Measurements from ENCODE around the gene SEC22A.
A peak's percentile ranks its signal among the peaks of the same experiment; 100 is the strongest.

SEC22A gene

GRCh38 chr3:123201557-123202427 is at the start of gene SEC22A:
SEC22A (plus strand) TSS chr3:123201943; CDS start chr3:123209218, 7,275 bp downstream.
- peak; percentile 98 for DNase-seq

GRCh38 chr3:123152687-123153086 is 49.1 kb upstream of the SEC22A start:
- DNase-seq: no peak

- no peak for DNase-seq
Measured at GRCh38 chr3:123153125-123154019, 48.4 kb upstream of the SEC22A start.

GRCh38 chr3:123154020-123154985 is 47.4 kb upstream of the SEC22A start:
- no peak for DNase-seq

GRCh38 chr3:123155471-123156011 is 46.2 kb upstream of the SEC22A start:
- DNase-seq: no peak

GRCh38 chr3:123156276-123156995 is 45.3 kb upstream of the SEC22A start:
- DNase-seq: no peak

GRCh38 chr3:123157209-123157597 is 44.5 kb upstream of the SEC22A start:
- no peak for DNase-seq

- no peak for DNase-seq
Measured at GRCh38 chr3:123157598-123158287, 44.0 kb upstream of the SEC22A start.

- no peak for DNase-seq
Measured at GRCh38 chr3:123158330-123158729, 43.4 kb upstream of the SEC22A start.

GRCh38 chr3:123158899-123159390 is 42.8 kb upstream of the SEC22A start:
- DNase-seq: no peak

GRCh38 chr3:123159926-123160635 is 41.7 kb upstream of the SEC22A start:
- DNase-seq: no peak

GRCh38 chr3:123161167-123161566 is 40.6 kb upstream of the SEC22A start:
- no peak for DNase-seq

GRCh38 chr3:123163141-123163540 is 38.6 kb upstream of the SEC22A start:
- DNase-seq: no peak

- no peak for DNase-seq
Measured at GRCh38 chr3:123165163-123165562, 36.6 kb upstream of the SEC22A start.

- DNase-seq: no peak
Measured at GRCh38 chr3:123167686-123168085, 34.1 kb upstream of the SEC22A start.

- DNase-seq: no peak
Measured at GRCh38 chr3:123168122-123168521, 33.6 kb upstream of the SEC22A start.

GRCh38 chr3:123168605-123169004 is 33.1 kb upstream of the SEC22A start:
- no peak for DNase-seq

GRCh38 chr3:123169492-123169929 is 32.2 kb upstream of the SEC22A start:
- DNase-seq: no peak

GRCh38 chr3:123169930-123170329 is 31.8 kb upstream of the SEC22A start:
- DNase-seq: no peak

- no peak for DNase-seq
Measured at GRCh38 chr3:123180791-123181190, 21.0 kb upstream of the SEC22A start.

Data from activated effector memory CD4-positive, alpha-beta T cell treated with anti-CD3 and anti-CD28 coated beads, Interleukin-2, amount 50 U/mL, for 16 hours (primary cell).